ENCODE data around the gene ZNF646.

The ZNF646 gene

GRCh38 chr16:31063495-31063842 is 10.8 kb upstream of the ZNF646 start:
- DNase-seq (ENCODE audit: low read depth in 1 of 2, low spot score in 1 of 2), result no peak

GRCh38 chr16:31063843-31064611 is 10.2 kb upstream of the ZNF646 start:
- DNase-seq (ENCODE audit: low read depth in 1 of 2, low spot score in 1 of 2), result no peak

DNA sequence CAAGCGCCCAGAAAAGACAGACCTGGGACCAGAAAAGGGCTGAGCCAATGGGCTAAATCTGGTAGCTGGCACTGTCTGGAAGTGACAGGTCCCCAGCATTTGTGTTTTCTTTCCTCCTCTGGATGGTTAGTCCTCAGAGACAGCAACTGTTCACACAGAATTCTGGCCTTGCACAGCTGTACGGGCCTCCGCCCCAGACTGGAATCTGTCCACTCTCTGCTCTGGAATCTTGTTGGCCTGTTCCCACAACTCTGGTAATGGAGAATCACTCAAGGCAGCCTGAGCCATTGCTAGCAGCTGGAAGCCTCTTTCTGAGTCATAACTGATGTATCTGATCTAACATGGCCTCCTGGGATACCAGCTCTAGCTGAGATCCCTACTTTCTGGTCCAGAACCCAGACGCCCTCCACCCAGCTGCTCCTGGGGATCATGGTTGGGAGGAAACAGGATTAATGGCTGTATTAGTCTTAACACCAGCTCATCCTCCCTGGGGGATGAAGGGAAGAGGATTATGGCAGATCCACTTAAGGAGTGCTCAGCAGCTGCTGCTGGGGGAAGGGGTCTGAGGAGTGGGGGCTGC is 9.2 kb upstream of the ZNF646 start:
- DNase-seq (ENCODE audit: low read depth in 1 of 2, low spot score in 1 of 2), result no peak

GRCh38 chr16:31067342-31067741 is 6.9 kb upstream of the ZNF646 start:
- no peak for DNase-seq (ENCODE audit: low read depth in 1 of 2, low spot score in 1 of 2)

GRCh38 chr16:31071861-31072260 is 2.4 kb upstream of the ZNF646 start:
- no peak for DNase-seq (ENCODE audit: low read depth in 1 of 2, low spot score in 1 of 2)

DNA sequence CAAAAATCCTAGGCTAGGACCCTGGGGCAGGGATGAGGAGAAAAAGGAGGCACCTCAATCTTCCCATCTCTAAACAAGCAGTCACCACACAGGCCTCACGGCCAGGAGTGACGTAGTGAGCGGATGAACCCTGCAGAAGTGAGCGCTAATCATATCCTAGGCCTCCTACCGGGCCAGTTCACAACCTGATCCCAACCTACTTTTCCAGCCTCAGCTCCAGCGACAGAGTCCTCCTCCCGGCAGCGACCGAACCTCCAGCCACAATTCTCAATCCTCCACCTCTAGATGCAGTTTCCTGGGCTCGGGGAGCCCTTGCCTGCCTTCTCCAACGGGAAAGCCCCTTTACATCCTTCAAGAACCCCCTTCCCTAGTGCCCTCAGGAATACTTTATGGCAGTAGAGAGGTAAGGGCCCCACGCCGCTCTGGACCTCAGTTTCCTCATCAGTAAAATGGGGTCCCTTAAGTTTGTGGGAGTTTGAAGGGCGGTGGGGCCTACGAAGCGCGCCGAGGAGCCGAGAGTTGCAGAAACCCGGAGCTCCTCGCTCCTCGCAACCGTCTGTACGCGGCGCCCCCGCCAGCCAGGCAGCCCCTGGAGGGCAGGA is 1.6 kb upstream of the ZNF646 start:
- DNase-seq (ENCODE audit: low read depth in 1 of 2, low spot score in 1 of 2), result peak in 1 of 2 donors; percentile 14

- peak; percentile 71 to 84 for DNase-seq (ENCODE audit: low read depth in 1 of 2, low spot score in 1 of 2)
Observed at GRCh38 chr16:31073142-31073969, 866 bp upstream of the ZNF646 start.

GRCh38 chr16:31074814-31075183 is 577 bp downstream of the ZNF646 start:
- DNase-seq (ENCODE audit: low read depth in 1 of 2, low spot score in 1 of 2), result no peak

DNA sequence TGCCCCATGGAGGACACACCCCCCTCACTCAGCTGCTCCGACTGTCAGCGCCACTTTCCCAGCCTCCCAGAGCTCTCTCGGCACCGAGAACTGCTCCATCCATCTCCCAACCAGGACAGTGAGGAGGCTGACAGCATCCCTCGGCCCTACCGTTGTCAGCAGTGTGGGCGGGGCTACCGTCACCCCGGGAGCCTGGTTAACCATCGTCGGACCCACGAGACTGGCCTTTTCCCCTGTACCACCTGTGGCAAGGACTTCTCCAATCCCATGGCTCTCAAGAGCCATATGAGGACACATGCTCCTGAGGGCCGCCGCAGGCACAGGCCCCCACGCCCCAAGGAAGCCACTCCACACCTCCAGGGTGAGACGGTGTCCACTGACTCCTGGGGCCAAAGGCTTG is 2.1 kb downstream of the ZNF646 start:
- no peak for DNase-seq (ENCODE audit: low read depth in 1 of 2, low spot score in 1 of 2)

GRCh38 chr16:31077024-31077423 is 2.8 kb downstream of the ZNF646 start:
- no peak for DNase-seq (ENCODE audit: low read depth in 1 of 2, low spot score in 1 of 2)

- DNase-seq (ENCODE audit: low read depth in 1 of 2, low spot score in 1 of 2), result no peak
Observed at GRCh38 chr16:31077592-31078396, 3.6 kb downstream of the ZNF646 start.

- no peak for DNase-seq (ENCODE audit: low read depth in 1 of 2, low spot score in 1 of 2)
Observed at GRCh38 chr16:31078597-31079341, 4.5 kb downstream of the ZNF646 start.

DNA sequence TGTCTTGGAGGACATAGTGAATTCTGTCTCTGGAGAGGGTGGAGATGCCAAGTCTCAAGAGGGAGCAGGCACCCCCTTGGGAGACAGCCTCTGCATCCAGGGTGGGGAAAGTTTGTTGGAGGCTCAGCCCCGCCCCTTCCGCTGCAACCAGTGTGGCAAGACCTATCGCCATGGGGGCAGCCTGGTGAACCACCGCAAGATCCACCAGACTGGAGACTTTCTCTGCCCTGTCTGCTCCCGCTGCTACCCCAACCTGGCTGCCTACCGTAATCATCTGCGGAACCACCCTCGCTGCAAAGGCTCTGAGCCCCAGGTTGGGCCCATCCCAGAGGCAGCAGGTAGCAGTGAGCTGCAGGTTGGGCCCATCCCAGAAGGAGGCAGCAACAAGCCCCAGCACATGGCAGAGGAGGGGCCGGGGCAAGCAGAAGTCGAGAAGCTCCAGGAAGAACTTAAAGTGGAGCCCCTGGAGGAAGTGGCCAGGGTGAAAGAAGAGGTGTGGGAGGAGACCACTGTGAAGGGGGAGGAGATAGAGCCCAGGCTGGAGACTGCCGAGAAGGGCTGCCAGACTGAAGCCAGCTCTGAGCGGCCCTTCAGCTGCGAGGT is 5.2 kb downstream of the ZNF646 start:
- no peak for DNase-seq (ENCODE audit: low read depth in 1 of 2, low spot score in 1 of 2)

DNA sequence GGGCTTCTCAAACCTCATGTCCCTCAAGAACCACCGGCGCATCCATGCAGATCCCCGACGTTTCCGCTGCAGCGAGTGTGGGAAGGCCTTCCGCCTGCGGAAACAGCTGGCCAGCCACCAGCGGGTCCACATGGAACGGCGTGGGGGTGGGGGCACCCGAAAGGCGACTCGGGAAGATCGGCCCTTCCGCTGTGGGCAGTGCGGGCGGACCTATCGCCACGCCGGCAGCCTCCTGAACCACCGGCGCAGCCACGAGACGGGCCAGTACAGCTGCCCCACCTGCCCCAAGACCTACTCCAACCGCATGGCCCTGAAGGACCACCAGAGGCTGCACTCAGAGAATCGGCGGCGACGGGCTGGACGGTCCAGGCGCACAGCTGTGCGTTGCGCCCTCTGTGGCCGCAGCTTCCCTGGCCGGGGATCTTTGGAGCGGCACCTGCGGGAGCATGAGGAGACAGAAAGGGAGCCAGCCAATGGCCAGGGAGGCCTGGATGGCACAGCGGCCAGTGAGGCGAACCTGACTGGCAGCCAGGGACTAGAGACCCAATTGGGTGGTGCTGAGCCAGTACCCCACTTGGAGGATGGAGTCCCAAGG is 5.9 kb downstream of the ZNF646 start:
- DNase-seq (ENCODE audit: low read depth in 1 of 2, low spot score in 1 of 2), result no peak

DNA sequence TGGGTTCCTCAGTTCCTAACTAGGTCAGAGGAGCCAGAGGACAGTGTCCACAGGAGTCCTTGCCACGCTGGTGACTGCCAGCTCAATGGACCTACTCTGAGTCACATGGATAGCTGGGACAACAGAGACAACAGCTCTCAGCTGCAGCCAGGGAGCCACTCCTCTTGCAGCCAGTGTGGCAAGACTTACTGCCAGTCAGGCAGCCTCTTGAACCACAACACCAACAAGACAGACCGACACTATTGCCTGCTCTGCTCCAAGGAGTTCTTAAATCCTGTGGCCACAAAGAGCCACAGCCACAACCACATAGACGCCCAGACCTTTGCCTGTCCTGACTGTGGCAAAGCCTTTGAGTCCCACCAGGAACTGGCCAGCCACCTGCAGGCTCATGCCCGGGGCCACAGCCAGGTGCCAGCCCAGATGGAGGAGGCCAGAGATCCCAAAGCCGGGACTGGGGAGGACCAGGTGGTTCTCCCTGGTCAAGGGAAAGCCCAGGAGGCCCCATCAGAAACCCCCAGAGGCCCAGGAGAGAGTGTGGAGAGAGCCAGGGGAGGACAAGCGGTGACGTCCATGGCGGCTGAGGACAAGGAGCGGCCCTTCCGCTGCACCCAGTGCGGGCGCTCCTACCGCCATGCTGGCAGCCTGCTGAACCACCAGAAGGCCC is 6.7 kb downstream of the ZNF646 start:
- DNase-seq (ENCODE audit: low read depth in 1 of 2, low spot score in 1 of 2), result no peak

DNA sequence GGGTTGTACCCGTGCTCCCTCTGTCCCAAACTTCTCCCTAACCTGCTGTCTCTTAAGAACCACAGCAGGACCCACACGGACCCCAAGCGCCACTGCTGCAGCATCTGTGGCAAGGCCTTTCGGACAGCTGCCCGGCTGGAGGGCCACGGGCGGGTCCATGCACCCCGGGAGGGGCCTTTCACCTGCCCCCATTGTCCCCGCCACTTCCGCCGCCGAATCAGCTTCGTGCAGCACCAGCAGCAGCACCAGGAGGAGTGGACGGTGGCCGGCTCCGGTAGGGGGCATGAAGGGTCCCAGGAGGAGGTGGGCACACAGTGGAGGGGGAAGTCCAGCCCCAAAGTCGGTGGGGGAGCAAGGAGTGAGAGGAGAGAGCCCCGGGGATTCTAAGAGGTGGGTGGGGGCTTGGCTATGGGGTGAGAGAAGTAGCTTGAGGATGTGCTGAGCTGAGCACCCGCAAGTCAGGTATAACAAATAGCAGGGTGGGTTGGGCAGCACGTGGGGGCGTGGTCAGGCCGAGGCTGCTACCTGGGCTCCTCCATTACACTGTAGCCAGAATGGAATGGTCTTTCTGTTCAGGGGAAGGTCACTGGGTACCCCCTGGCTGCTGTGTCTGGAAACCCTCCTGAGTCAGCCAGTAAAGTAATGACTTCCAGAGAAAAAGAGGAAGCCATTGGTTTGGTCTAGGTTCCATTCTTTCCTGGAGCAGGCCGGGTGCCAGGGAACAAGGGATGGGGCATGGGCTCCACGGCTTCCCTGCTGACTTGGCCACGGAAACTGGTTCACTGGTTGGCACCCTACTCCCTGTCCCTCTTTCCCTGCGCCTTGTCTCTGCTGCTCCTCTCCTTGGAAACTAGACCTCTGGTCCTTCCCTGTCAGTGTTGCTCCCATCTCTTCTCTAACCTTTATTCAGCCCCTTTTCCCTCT is 7.5 kb downstream of the ZNF646 start:
- DNase-seq (ENCODE audit: low read depth in 1 of 2, low spot score in 1 of 2), result no peak

DNA sequence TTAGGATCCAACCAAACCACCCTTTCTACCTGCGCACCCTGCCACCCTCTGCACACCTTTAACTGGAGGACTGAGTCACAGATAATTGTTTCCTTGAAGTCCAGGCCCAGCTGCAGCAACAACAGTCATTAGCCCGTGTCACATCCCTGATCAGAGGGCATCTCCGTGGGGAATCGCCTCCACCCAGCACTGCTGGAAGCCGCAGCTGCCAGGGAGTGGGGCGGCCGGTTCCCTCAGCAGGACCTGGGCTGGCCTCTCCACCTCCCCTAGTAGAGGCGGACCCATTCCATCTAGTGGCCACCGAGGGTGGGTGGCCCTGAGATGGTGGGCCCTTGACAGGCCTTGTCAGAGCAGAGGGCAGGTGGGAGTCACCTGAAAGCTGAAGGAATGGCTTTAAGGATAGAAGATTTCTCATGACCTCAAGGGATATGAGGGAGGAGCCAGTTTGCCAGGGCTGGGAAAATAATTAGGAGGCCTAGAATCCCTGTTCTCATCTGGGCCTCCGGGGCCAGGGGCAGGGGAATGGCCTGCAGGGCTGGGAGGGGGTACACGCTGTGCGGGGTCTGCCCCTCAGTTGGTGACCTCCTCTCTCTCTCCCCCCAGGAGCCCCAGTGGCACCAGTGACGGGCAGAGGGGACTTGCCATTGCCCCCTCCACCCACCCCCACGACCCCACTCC is 8.3 kb downstream of the ZNF646 start:
- no peak for DNase-seq (ENCODE audit: low read depth in 1 of 2, low spot score in 1 of 2)

Measured in activated CD4-positive, alpha-beta T cell treated with anti-CD3 and anti-CD28 coated beads, Interleukin-2, amount 50 U/mL, for 24 hours (primary cell).